HG02884 (cell line): ENCODE results near the gene GPC6.

Experiments
- ATAC-seq: cut with Tn5 transposase; IDR thresholded peaks from one replicate; pipeline ENCODE4 v1.9.1; 2021; ENCODE audit warnings: mild to moderate bottlenecking, moderate library complexity; ENCODE audit not compliant: unreplicated experiment

The GPC6 gene

DNA sequence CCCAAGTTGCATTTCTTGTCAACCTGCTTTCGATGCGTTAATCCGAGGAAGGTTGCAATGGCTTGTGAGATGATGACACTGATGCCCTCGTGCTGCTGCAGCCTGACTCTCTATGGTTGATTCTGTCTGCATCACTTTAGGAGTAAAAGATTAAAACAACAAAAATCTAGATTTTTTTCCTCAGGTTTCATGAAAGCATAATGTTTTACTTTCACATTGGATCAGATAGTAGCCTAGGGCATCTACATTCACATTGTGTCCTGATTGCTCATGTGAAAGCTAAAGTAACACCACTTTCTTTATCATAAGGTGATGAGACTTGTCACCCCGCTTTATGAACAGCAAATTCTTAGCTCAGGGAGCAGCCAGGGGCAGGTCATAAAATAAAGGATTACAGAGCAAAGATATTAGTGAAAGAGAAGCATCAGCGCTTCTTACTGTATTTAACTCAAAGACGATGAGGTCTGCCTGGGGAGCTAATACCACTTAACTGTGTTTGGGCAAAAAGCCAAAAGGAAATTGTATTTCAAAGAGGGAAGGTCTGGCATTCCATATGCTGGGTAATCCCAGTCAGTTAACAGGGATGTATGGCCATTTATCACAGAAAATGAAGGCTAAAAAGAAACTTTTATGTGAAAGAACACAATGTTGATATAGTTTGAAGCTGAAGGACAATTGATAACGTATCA is 270.5 kb downstream of the GPC6 start:
- ATAC-seq, result no peak

DNA sequence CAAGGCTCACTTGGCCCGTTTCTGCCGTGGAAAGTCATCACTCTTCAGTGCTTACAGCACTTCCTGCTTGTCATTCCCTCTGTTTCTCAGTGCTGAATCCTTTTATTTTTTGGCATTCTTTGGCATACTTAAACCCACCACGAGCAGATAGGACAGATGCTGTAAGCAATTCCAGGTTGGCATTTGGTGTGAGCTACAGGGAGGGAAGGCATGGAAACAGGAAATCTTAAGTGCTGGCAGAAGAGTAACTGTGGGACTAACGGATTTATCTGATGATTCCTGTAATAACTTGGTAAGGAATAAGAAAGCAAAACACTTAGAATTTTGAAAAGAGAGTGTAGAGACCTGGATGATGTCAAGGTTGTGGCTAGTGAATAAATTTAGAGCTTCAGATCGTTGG is 273.4 kb downstream of the GPC6 start:
- no peak for ATAC-seq

DNA sequence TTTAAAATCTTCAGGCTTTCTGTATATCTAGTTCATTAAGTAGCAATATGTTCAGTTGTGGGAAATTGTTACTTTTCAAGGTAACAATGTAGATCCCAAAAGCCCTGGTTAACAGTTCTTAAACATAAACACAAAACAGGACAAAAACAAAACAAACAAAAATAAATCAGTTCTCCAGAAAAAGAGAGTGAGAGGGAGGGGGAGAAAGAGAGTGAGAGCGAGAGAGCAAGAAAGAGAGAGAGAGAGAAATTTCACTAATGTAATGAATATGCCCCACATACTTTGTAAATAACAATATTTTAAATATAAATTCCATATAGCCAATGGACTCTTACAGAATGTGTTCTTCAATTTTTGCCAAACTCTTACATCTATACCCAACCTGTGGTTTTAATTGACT is 275.5 kb downstream of the GPC6 start:
- ATAC-seq, result no peak

DNA sequence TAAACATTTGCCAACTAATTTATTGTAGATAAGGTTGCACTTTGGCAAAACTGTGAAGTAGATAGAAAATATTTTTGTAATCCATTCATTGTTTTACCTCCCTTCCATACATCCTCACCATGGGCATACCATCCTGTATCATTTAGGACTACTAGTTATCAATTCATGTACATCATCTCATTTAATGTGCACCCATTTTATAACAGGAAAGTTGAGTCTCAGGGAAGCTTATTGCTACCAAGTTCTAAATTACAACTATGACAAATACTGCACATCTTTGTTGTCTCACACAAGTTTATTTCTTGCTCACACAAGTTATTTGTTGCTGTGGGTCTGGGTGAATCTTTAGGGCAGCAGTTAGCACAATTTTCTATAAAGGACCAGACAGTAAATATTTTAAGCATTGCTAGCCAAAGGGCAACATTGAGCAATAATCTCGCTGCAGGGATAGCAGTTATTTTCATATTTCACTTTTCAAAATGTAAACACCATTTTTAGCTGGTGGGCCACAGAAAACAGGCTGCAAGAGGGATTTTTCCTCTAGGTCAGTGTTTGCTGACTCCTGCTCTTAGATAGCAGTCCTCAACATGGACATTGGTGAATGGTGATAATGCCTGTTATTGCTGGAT is 276.5 kb downstream of the GPC6 start:
- ATAC-seq, result no peak

- no peak for ATAC-seq
These were observed 278.7 kb downstream of the GPC6 start for GRCh38 chr13:93505104-93505952.

GRCh38 chr13:93511011-93511410 is 284.4 kb downstream of the GPC6 start:
- no peak for ATAC-seq

DNA sequence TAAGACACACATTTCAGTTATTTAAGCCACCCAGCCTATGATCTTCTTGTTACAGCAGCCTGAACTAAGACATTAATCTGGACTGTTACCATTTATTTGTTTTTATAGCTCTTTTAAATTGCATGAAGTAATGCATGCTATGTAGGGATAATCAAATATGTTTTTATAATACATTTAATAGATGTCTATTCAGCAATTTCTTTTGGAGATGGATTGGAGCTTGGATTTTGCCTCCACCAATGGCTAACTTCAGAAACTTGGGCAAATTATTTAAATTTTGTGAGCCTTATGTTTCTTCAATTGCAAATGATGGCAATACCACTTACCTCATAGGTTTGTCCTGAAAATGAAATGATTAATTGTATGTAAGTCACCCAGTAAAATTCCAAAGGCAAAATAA is 288.7 kb downstream of the GPC6 start:
- ATAC-seq, result no peak

DNA sequence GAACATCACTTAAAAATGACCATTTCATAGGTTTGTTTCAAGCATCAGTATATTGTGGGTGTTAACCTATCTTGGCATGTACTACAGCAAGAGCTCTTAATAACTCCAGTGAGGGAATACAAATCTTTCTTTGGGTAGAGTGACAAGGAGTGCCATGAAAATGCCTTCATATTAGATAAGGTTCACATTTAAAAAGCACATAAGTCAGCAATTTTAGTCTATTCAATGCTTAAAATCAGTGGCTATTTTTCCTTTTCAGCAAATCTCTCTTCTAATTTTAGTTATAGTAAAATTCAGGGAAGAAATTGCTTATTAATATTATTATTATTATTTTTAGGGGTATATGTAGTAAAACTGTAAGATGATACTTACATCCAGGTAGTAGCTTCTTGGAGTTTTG is 291.1 kb downstream of the GPC6 start:
- no peak for ATAC-seq

- ATAC-seq, result no peak
These were observed 294.7 kb downstream of the GPC6 start for GRCh38 chr13:93521307-93521706.

DNA sequence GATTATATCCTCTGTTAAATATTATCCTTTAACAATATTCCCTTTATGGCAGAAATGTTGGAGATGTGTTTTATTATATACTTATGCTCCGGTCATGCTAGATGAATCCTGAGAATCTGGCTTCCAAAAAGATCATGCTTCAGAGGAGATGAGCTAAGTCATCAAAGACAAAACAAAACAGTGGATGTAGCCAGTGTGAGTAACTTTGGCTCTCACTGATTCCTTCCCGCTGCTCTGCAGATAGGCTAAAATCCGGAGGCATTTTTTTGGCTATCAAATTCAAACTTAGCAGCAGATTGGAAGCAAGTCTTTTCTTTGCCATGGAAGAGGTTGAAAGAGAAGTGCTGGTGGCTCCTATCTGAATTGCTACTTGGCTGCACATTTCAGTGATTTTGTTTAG is 295.9 kb downstream of the GPC6 start:
- no peak for ATAC-seq

DNA sequence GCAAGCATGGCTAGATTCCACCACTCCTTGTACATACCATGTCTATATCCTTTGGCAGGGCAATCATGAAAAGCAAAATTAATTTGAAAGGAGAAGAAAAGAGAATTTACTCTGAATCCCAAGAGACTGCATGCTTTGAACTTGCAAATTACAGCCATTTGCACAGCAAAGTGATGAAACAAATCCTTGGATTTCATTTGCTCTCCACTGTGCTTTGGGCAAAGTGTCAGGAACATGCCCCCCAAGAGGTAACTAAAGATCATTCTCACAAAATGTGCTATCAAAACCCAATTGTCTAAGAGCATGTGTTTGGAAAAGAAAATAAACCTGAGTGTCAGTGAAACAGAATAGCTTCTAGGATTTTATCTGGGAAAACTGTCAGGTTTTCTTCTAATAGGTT is 298.5 kb downstream of the GPC6 start:
- no peak for ATAC-seq

DNA sequence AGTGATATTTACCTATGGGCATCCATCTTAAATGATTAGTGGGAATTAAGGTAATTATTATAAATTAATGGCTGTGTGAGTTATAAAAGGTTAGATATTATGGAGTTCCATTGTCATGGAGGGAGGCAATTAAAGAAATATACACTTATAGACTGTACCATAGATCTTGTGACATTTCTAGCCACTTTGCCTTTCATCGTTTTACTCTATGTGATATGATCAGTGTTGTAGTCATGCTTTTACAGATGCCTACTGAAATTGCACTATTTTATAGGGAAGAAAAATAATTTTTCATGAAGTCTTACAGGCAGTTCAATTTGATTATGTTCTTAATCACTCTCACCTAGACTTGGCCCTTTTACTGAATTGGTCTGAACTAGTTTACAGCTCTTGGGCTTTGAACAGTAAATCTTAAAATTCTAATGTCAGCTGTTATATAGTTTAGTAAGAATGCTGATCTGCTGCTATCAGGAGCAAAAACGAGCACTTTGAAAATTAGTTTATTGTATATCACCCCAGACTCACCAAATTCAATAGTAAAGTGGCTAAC is 301.2 kb downstream of the GPC6 start:
- no peak for ATAC-seq

GRCh38 chr13:93529961-93530360 is 303.4 kb downstream of the GPC6 start:
- ATAC-seq, result no peak

- no peak for ATAC-seq
These were observed 307.6 kb downstream of the GPC6 start for GRCh38 chr13:93534181-93534700.

DNA sequence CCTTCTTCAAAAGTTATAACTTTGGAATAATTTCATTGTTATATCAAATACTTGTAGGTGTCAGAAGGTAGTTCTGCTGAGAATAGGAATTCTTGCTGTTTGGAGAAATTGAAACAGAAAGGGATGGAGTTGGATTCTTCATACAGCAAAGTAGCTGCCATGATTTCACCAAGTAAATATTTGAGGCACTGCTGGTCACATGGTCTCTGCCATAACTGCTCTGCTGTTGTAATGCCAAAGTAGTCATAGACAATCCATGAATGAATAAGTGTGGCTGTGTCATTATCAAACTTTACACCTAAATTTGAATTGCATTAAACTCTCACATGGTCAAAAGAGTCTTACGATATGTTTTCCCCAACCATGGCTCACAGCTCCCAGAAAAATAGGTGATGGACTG is 308.6 kb downstream of the GPC6 start:
- ATAC-seq, result no peak

GRCh38 chr13:93539914-93540313 is 313.3 kb downstream of the GPC6 start:
- ATAC-seq, result no peak

DNA sequence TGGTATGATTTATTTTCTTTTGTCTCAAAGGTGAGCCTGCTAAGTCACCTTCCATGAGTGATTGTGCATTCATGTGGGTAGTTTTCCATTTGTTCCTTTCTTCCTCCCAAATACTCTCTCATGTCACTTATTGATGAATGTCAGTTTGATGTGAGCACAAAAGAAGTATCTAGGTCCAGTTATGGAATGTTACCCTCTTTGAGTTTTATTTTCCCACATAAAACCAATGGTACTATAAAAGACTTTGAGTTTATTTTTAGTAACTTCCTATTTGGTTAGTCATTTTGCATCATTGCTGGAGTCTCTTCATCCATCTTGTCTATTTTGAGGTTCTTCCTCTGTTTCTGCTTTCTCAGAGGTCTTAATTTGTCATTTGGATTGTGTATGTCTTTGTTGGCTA is 321.3 kb downstream of the GPC6 start:
- no peak for ATAC-seq

- no peak for ATAC-seq
These were observed 322.9 kb downstream of the GPC6 start for GRCh38 chr13:93549326-93550005.

- ATAC-seq, result no peak
These were observed 323.6 kb downstream of the GPC6 start for GRCh38 chr13:93550236-93550635.

GRCh38 chr13:93552596-93552995 is 326.0 kb downstream of the GPC6 start:
- ATAC-seq, result no peak

DNA sequence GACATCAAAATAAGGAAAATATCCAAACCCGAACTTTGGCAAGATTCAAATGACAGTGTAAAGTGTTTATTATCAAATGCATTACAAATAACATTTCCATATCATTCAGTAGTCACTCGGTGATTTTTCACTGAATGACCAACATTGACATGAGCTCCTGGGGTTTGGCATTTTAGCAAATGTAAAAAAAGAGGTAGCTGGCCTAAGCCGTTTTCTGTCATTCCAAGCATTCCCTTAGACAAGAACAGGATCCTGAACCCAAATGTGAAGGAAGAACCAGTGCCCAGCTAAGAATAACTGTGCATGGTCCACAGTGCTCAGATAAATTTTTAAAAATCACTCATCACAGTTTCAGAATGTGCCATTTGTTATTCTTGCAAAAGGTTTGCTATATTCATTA is 327.9 kb downstream of the GPC6 start:
- no peak for ATAC-seq
